Activated CD8-positive, alpha-beta memory T cell treated with anti-CD3 and anti-CD28 coated beads, Interleukin-2, amount 10 ng/mL, durations not matched to agents 7 days and 5 days (primary cell): ENCODE results near the gene TBC1D22A. TPM values are rescaled to one million over a fixed set of nuclear protein-coding genes. Genes with fewer than 3 reads are reported as not detected.
A peak's percentile ranks its signal among the peaks of the same experiment; 100 is the strongest.
"Not testable (repeated sequence)": the region's sequence is repeated elsewhere in the genome, so short reads cannot be mapped to it uniquely, and the experiment has no call there.

Experiments
- ATAC-seq: fragments of 150-1000 bp; cut with Tn5 transposase; one replicate; pipeline ENCODE4 v1.10.0; 2021; ENCODE audit warnings: moderate library complexity
- CTCF ChIA-PET: fragments of 350-600 bp; sonication (Branson Sonifier 250); formaldehyde crosslinking; loops from one replicate; lab custom pipeline; 2021; ENCODE audit warnings: antibody characterized with exemption; lab: Charles Lee
- DNase-seq: peaks from one replicate; pipeline ENCODE4 v3.0.0-alpha.2; 2020
- H3K27ac Mint-ChIP-seq: one replicate; pipeline ENCODE4 v1.8.0; 2021; ENCODE audit warnings: mild to moderate bottlenecking, mixed read lengths
- H3K27me3 Mint-ChIP-seq: one replicate; pipeline ENCODE4 v1.8.0; 2021; ENCODE audit warnings: mixed read lengths
- H3K36me3 Mint-ChIP-seq: one replicate; pipeline ENCODE4 v1.8.0; 2021; ENCODE audit warnings: mild to moderate bottlenecking, mixed read lengths
- H3K4me1 Mint-ChIP-seq: one replicate; pipeline ENCODE4 v1.8.0; 2021; ENCODE audit warnings: mixed read lengths
- H3K4me3 Mint-ChIP-seq: one replicate; pipeline ENCODE4 v1.8.0; 2021; ENCODE audit warnings: mild to moderate bottlenecking, moderate library complexity, mixed read lengths
- H3K9me3 Mint-ChIP-seq: one replicate; pipeline ENCODE4 v1.8.0; 2022; ENCODE audit warnings: low read depth, mixed read lengths
- total RNA-seq, 2 experiments: library from RNA; stranded (reverse); gene quantifications; one replicate each; pipeline ENCODE4 v1.2.3, GENCODE V29; 2021

TBC1D22A gene
- total RNA-seq, 2 experiments from 2014 or later, result 32.6 to 44.9 TPM

DNA sequence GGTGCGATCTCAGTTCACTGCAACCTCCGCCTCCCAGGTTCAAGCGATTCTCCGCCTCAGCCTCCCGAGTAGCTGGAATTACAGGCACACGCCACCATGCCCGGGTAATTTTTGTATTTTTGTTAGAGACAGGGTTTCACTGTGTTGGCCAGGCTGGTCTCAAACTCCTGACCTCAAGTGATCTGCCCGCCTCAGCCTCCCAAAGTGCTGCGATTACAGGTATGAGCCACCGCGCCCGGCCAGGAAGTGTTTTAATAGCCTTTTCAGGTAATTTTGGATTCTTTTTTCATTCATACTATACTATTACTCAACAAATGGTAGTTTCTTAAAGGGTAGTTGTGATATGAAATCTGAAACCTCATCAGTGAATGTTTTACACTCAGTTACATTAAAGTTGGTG lies 216.2 kb downstream of the TBC1D22A start:
- ATAC-seq, H3K9me3 Mint-ChIP-seq, DNase-seq, CTCF ChIA-PET, H3K27me3 Mint-ChIP-seq, H3K4me3 Mint-ChIP-seq, H3K4me1 Mint-ChIP-seq, H3K27ac Mint-ChIP-seq: not testable (repeated sequence)
- peaks cover 17% of the 10 kb centered on the region for H3K36me3 Mint-ChIP-seq

DNA sequence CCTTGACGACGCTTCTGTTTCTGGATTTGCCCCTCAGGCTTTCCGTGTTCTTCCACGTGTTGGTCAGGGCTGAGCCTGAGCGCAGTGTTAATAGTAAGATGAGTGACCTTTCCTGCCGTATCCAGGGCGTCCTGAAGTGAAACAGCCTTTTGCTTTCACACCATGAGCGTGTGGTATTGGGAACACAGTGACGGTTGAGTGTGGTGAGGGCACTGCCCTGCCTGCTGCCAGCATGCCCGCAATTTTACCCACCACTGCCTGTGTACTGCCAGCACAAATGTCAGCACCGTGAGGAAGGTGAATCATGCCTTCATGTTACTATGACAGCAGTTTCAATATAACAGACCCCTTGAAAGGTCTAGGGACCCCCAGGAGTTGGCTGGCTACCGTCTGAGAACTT lies 217.1 kb downstream of the TBC1D22A start:
- Mint-ChIP-seq H3K27ac (no peak overlapping the region), H3K4me3 (no peak overlapping the region), H3K27me3 (no peaks in the 10 kb centered on the region), H3K36me3 (peaks cover 17% of the 10 kb centered on the region), H3K9me3 (no peaks in the 10 kb centered on the region), H3K4me1 (no peaks in the 10 kb centered on the region)
- DNase-seq (no peak), ATAC-seq (no peak)
- CTCF ChIA-PET, result no interaction called here

DNA sequence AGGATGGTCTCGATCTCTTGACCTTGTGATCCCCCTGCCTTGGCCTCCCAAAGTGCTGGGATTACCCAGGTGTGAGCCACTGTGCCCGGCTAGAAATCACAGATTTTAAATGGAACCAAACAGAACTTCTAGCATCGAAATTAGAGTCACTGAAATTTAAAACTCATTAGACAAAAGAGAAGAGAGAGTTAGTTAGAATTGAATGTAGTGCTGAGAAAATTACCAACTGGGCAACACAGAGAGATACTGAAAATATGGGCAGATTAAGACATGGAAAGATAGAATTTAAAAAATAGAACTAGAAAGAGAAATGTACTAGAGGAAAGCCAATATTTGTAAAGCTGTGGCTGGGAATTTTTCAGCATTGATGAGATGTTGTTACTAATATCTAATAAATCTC lies 217.9 kb downstream of the TBC1D22A start:
- no peak overlapping the region for H3K4me3 Mint-ChIP-seq
- no peaks in the 10 kb centered on the region for H3K27me3 Mint-ChIP-seq
- H3K36me3 Mint-ChIP-seq, result peaks cover 17% of the 10 kb centered on the region
- H3K4me1 Mint-ChIP-seq, result no peaks in the 10 kb centered on the region
- DNase-seq, result no peak
- no peak for ATAC-seq
- CTCF ChIA-PET, result no interaction called here
- H3K9me3 Mint-ChIP-seq, result no peaks in the 10 kb centered on the region
- no peak overlapping the region for H3K27ac Mint-ChIP-seq

- no peaks in the 10 kb centered on the region for H3K4me1 Mint-ChIP-seq
- CTCF ChIA-PET, result no interaction called here
- no peaks in the 10 kb centered on the region for H3K27me3 Mint-ChIP-seq
- H3K4me3 Mint-ChIP-seq, result no peak overlapping the region
- H3K36me3 Mint-ChIP-seq, result peaks cover 9% of the 10 kb centered on the region
- H3K27ac Mint-ChIP-seq, result no peak overlapping the region
- no peaks in the 10 kb centered on the region for H3K9me3 Mint-ChIP-seq
- ATAC-seq, result no peak
- DNase-seq, result no peak
Observed at GRCh38 chr22:46982635-46983034, 220.2 kb downstream of the TBC1D22A start.

DNA sequence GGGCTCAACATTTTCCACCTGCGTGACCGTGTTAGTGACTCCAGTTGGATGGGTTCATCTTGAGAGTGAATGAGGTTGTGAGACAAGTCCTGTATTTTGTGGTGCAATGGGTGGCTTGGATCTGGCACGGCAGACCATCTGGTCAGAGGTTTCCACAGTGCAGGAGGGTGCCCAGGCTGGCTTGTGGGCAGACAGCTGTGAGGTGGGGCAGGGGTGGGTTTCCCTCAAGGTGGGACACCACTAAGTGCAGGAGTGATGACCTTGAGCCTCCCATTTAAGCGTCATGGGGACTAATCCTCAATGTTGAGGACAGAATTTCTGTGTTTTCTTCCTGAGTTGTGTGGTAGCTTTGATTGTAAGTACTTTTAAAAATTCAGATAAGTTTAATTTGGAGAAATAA lies 220.6 kb downstream of the TBC1D22A start:
- Mint-ChIP-seq H3K27ac (no peak overlapping the region), H3K27me3 (no peaks in the 10 kb centered on the region), H3K36me3 (peaks cover 7% of the 10 kb centered on the region), H3K4me3 (no peak overlapping the region), H3K9me3 (no peaks in the 10 kb centered on the region), H3K4me1 (no peaks in the 10 kb centered on the region)
- DNase-seq (no peak), ATAC-seq (no peak)
- CTCF ChIA-PET, result no interaction called here

DNA sequence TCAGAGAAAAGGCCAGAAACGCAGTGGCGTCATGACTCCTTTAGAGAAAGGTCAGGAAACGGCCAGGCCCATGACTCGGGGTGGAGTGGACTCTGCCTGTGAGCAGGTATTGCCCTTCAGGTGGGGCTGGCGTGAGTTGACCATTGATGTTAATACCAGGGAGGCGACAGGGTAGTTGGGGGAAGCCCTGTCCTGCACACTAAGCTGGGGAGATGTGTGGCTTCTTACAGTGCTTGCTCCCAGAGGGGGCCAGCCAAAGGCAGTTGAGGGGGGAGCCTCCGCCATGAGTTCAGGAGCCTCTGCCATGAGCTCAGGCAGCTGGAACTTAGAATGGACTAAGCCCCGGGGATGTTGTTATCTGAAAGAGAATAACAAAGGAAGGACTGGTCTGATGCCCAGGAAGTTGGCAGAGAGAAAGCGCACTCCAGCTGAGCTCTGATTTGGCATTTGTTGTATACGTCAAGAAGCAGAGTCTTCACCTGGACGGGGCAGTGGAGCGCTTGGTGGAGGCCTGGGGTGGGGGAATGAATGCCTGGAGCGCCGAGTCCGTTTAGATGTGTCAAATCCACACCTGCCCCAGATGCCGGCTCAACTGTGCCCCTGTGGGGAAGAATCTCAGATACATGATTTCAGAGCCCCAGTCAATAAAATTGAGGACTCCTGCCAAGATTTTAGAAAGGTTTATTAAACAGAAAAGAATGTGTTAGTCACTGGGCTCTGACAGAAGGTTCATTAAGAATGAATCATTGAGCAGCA lies 222.5 kb downstream of the TBC1D22A start:
- ATAC-seq (no peak), DNase-seq (no peak)
- no peak overlapping the region for H3K27ac Mint-ChIP-seq
- H3K27me3 Mint-ChIP-seq, result no peaks in the 10 kb centered on the region
- CTCF ChIA-PET, result no interaction called here
- no peak overlapping the region for H3K4me3 Mint-ChIP-seq
- no peaks in the 10 kb centered on the region for H3K4me1 Mint-ChIP-seq
- no peaks in the 10 kb centered on the region for H3K9me3 Mint-ChIP-seq
- H3K36me3 Mint-ChIP-seq, result peaks cover 1% of the 10 kb centered on the region

DNA sequence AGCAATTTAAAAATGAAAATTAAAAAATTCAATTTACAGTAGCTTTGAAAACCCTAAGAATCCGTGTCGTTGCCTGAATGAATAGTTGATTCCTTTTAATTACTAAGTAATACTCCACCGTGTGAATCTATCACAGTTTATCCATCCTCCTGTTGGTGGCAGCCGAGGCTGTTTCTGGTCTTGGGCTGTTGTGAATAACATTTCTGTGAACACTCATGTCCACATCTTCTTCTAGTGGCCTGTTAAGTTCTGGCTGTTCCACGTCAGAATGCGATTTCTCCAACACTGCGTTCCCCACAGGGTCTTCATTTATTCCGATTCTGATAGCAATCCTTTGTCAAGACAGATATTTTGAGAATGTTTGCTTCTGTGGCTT lies 223.0 kb downstream of the TBC1D22A start:
- no peak overlapping the region for H3K27ac Mint-ChIP-seq
- H3K36me3 Mint-ChIP-seq, result peaks cover 1% of the 10 kb centered on the region
- no peak overlapping the region for H3K4me3 Mint-ChIP-seq
- DNase-seq (no peak), ATAC-seq (no peak)
- H3K4me1 Mint-ChIP-seq, result no peaks in the 10 kb centered on the region
- CTCF ChIA-PET, result no interaction called here
- H3K27me3 Mint-ChIP-seq, result no peaks in the 10 kb centered on the region
- no peaks in the 10 kb centered on the region for H3K9me3 Mint-ChIP-seq

GRCh38 chr22:46986788-46987187 lies 224.3 kb downstream of the TBC1D22A start:
- peaks cover 1% of the 10 kb centered on the region for H3K36me3 Mint-ChIP-seq
- CTCF ChIA-PET, result no interaction called here
- H3K4me3 Mint-ChIP-seq, result no peak overlapping the region
- no peak overlapping the region for H3K27ac Mint-ChIP-seq
- H3K9me3 Mint-ChIP-seq, result no peaks in the 10 kb centered on the region
- ATAC-seq (no peak), DNase-seq (no peak)
- H3K4me1 Mint-ChIP-seq, result no peaks in the 10 kb centered on the region
- H3K27me3 Mint-ChIP-seq, result no peaks in the 10 kb centered on the region

DNA sequence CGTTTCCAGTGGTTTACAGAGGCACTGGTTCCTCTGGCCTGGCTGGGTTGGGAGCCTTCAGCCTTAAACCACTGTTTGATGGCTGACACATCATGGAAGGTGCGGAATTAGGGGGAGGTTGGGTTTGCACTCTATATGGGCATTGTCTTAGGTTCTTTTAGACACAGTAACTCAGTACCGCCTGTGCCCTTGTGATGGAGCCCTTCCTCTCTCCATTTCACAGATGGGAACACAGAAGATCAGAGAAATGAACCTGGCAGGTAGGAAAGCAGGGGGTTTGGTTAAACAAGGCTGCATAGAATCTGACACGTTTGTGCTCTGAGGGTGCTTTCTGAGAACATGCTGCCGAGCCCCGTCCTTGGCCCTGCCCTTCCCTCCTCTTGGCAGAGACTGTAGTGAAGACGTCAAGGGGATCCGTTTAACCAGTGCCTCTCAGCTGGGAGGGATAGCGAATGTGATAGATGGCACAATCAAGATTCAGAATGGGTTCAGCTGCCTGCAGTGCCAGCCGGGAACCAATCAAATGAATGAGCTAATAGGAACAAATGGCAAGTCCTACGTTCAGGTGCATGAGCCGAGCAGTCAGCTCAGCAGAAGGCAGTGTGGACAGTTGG lies 228.6 kb downstream of the TBC1D22A start:
- no peaks in the 10 kb centered on the region for H3K4me1 Mint-ChIP-seq
- ATAC-seq, result no peak
- H3K36me3 Mint-ChIP-seq, result no peaks in the 10 kb centered on the region
- CTCF ChIA-PET, result no interaction called here
- H3K27ac Mint-ChIP-seq, result peak overlapping the region; percentile 2
- H3K9me3 Mint-ChIP-seq, result no peaks in the 10 kb centered on the region
- H3K27me3 Mint-ChIP-seq, result no peaks in the 10 kb centered on the region
- DNase-seq, result no peak
- no peak overlapping the region for H3K4me3 Mint-ChIP-seq

DNA sequence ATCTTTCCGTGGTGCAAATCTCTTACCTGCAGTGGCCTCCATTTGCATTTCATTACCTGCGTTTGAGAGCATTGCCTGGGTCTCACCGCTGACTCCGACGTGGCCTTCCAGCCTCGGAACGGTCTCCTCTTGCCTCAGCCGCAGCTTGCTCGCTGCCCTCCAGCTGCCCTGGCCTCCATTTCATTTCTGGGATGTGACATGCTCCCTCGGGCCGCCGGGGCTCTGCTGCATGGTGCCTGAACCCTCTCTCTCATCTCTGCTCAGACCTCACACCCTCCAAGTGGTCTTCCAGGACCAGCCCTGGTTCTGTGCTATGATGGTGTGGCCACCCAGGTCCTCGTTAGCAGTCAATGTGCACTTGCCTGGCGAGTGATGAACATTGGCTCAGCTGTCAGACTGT lies 229.2 kb downstream of the TBC1D22A start:
- CTCF ChIA-PET, result no interaction called here
- H3K27ac Mint-ChIP-seq, result no peak overlapping the region
- DNase-seq (no peak), ATAC-seq (no peak)
- no peaks in the 10 kb centered on the region for H3K36me3 Mint-ChIP-seq
- no peaks in the 10 kb centered on the region for H3K9me3 Mint-ChIP-seq
- no peaks in the 10 kb centered on the region for H3K27me3 Mint-ChIP-seq
- no peaks in the 10 kb centered on the region for H3K4me1 Mint-ChIP-seq
- no peak overlapping the region for H3K4me3 Mint-ChIP-seq

DNA sequence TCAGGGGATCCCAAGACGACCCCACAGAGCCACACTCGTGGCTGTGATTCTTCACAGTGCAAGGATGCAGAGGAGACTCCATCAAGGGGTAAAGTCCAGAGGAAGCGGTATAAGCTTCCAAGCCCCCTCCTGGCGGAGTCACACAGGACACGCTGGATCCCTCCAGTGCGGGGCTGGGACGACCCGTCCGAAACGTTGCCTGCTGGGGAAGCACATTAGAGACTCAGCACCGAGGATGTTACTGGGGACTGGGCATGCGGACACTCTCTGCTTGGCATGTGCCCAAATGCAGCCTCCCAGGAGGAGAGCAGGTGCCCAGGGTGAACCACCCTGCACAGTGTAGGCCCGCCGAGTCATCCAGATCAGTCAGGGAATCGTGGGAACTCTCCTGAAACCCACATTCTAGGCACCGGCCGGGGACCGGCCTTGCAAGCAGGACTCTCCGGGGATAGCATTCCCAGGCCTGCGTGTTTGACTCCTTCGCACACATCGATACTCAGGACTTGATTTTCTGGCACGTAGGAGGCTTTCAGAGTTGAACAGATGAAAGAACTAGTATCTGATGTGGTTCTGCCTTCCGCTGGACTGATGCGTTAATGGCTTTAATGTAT lies 229.8 kb downstream of the TBC1D22A start:
- Mint-ChIP-seq H3K4me1 (no peaks in the 10 kb centered on the region), H3K27ac (no peak overlapping the region), H3K9me3 (no peaks in the 10 kb centered on the region), H3K27me3 (no peaks in the 10 kb centered on the region), H3K36me3 (no peaks in the 10 kb centered on the region), H3K4me3 (no peak overlapping the region)
- no peak for ATAC-seq
- CTCF ChIA-PET, result no interaction called here
- no peak for DNase-seq

DNA sequence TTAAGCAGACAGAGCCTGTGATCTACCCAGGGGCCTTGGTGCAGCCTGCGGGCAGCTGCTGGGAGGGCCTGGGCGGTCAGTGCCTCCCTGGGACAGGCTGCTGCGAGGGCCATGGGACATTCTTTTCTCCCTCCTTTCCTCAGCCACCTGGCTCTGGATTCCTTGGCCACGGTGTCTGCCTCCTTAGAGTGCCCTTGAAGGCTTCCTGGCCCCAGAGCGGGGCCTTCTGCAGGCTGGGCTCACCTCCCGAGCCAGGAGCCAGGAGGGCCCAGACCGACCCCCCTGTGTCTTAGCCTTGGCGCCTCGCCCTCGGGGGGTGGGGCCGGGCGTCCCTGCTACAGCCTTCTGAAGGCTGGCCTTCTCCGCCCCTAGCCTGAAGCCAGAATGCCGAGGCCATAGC lies 231.2 kb downstream of the TBC1D22A start:
- Mint-ChIP-seq H3K36me3 (no peaks in the 10 kb centered on the region), H3K4me1 (no peaks in the 10 kb centered on the region), H3K27ac (no peak overlapping the region), H3K4me3 (no peak overlapping the region), H3K27me3 (no peaks in the 10 kb centered on the region), H3K9me3 (no peaks in the 10 kb centered on the region)
- CTCF ChIA-PET, result no interaction called here
- ATAC-seq, result no peak
- DNase-seq, result no peak

- Mint-ChIP-seq H3K4me3 (no peak overlapping the region), H3K27ac (no peak overlapping the region), H3K27me3 (no peaks in the 10 kb centered on the region), H3K9me3 (no peaks in the 10 kb centered on the region), H3K4me1 (no peaks in the 10 kb centered on the region), H3K36me3 (no peaks in the 10 kb centered on the region)
- ATAC-seq, result no peak
- DNase-seq, result no peak
- CTCF ChIA-PET, result no interaction called here
Observed at GRCh38 chr22:46994265-46994664, 231.8 kb downstream of the TBC1D22A start.

GRCh38 chr22:46994983-46995382 lies 232.5 kb downstream of the TBC1D22A start:
- Mint-ChIP-seq H3K9me3 (no peaks in the 10 kb centered on the region), H3K4me1 (peaks cover 3% of the 10 kb centered on the region), H3K36me3 (no peaks in the 10 kb centered on the region), H3K27ac (no peak overlapping the region), H3K4me3 (no peak overlapping the region), H3K27me3 (no peaks in the 10 kb centered on the region)
- DNase-seq (no peak), ATAC-seq (no peak)
- CTCF ChIA-PET, result no interaction called here
